Neural progenitor cell (in vitro differentiated cells): ENCODE data around the gene ZNF469. TPM values are rescaled to one million over a fixed set of nuclear protein-coding genes. Genes with fewer than 3 reads are reported as not detected.

Experiments used
- DNase-seq: peaks from one replicate; pipeline ENCODE4 v3.0.0-alpha.2; 2016; ENCODE audit warnings: low spot score
- H2AFZ ChIP-seq: fragments of 200-600 bp; sonication (generic); replicated peaks from 2 replicates; pipeline ENCODE4 v1.6.1; 2016; ENCODE audit warnings: antibody characterized with exemption
- H3F3A ChIP-seq: fragments of 200-600 bp; sonication (generic); 2 replicates; pipeline ENCODE4 v1.6.1; 2016; ENCODE audit warnings: antibody characterized with exemption, low read depth
- H3K27ac ChIP-seq: fragments of 200-600 bp; sonication (generic); 2 replicates; pipeline ENCODE4 v1.5.1; 2016; ENCODE audit warnings: mild to moderate bottlenecking
- H3K27me3 ChIP-seq: fragments of 200-600 bp; sonication (generic); 2 replicates; pipeline ENCODE4 v1.6.1; 2016; ENCODE audit warnings: mild to moderate bottlenecking, moderate library complexity
- H3K36me3 ChIP-seq: fragments of 200-600 bp; sonication (generic); 2 replicates; pipeline ENCODE4 v1.5.1; 2016
- H3K4me1 ChIP-seq: fragments of 200-600 bp; sonication (generic); 2 replicates; pipeline ENCODE4 v1.6.1; 2016; ENCODE audit warnings: mixed run types
- H3K4me2 ChIP-seq: fragments of 200-600 bp; sonication (generic); 2 replicates; pipeline ENCODE4 v1.6.1; 2016
- H3K4me3 ChIP-seq: fragments of 200-600 bp; sonication (generic); 2 replicates; pipeline ENCODE4 v1.5.1; 2016
- H3K79me2 ChIP-seq: fragments of 200-600 bp; sonication (generic); 2 replicates; pipeline ENCODE4 v1.6.1; 2016; ENCODE audit warnings: low read depth
- H3K9ac ChIP-seq: fragments of 200-600 bp; sonication (generic); 2 replicates; pipeline ENCODE4 v1.6.1; 2016
- H3K9me3 ChIP-seq: fragments of 200-600 bp; sonication (generic); 2 replicates; pipeline ENCODE4 v1.5.1; 2016; ENCODE audit warnings: low read depth
- H4K20me1 ChIP-seq: fragments of 200-600 bp; sonication (generic); 2 replicates; pipeline ENCODE4 v1.6.1; 2016; ENCODE audit warnings: low read depth
- H3K27ac Mint-ChIP-seq: 3 replicates; pipeline ENCODE4 v1.8.0; 2021; ENCODE audit warnings: mixed read lengths
- H3K27me3 Mint-ChIP-seq: 2 replicates; pipeline ENCODE4 v1.8.0; 2022; ENCODE audit warnings: low read depth, mild to moderate bottlenecking, inconsistent platforms, moderate library complexity, mixed read lengths; ENCODE audit not compliant: insufficient read depth
- H3K36me3 Mint-ChIP-seq: 3 replicates; pipeline ENCODE4 v1.8.0; 2021; ENCODE audit warnings: mixed read lengths
- H3K4me1 Mint-ChIP-seq: 3 replicates; pipeline ENCODE4 v1.8.0; 2021; ENCODE audit warnings: mixed read lengths
- H3K4me3 Mint-ChIP-seq: 3 replicates; pipeline ENCODE4 v1.8.0; 2021; ENCODE audit warnings: mild to moderate bottlenecking, moderate library complexity, mixed read lengths
- H3K9me3 Mint-ChIP-seq: 3 replicates; pipeline ENCODE4 v1.8.0; 2020; ENCODE audit warnings: mixed read lengths
- EZH2 ChIP-seq: fragments of 200-600 bp; sonication (generic); IDR thresholded peaks from 2 replicates; pipeline ENCODE4 v1.6.1; 2017; ENCODE audit warnings: antibody characterized with exemption, mild to moderate bottlenecking, moderate library complexity
- EZH2phosphoT487 ChIP-seq: fragments of 200-600 bp; sonication (generic); IDR thresholded peaks from 2 replicates; pipeline ENCODE4 v1.6.1; 2017; ENCODE audit warnings: antibody characterized with exemption
- total RNA-seq: library from RNA; depleted of rRNA; stranded (reverse); fragments of >200 nt; gene quantifications from 2 replicates; pipeline ENCODE4 v1.2.3, GENCODE V29; 2015; ENCODE audit warnings: low replicate concordance
- TF ChIP-seq, protein P1 (sequence below): fragments of 200-600 bp; sonication (generic); IDR thresholded peaks from 2 replicates; pipeline ENCODE4 v1.5.1; 2017; ENCODE audit warnings: antibody characterized with exemption, mild to moderate bottlenecking

Gene ZNF469
- total RNA-seq, 1 donor from 2014 or later = 0.02 TPM

DNA sequence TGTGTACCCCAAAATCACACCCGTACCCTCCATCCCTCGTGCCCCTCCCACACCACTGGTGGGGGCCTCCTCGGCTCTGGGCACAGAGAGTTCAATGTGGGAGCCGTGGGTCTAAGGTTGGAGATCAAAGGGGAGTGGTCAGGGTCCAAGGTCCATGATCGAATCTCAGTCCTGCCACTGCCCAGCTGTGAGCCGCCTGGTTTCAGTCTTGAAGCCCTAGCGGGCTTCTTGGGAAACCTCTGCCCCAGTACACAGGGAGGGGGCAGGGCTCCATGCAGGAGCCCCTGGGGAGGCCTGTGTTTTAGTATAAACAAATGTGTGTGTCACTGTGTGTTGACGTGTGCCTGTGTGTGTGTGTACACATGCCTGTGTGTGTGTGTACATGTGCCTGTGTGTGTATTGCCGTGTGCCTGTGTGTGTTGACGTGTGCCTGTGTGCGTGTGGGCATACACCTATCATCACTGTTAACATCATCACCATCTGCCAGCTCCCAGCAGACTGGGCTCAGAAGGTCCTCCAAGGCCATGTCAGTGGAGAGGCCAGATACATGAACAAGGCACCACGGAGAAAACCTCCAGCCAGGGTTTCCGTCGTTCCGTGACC lies 26.5 kb upstream of the ZNF469 start:
- no peaks in the 10 kb centered on the region for H3F3A ChIP-seq

DNA sequence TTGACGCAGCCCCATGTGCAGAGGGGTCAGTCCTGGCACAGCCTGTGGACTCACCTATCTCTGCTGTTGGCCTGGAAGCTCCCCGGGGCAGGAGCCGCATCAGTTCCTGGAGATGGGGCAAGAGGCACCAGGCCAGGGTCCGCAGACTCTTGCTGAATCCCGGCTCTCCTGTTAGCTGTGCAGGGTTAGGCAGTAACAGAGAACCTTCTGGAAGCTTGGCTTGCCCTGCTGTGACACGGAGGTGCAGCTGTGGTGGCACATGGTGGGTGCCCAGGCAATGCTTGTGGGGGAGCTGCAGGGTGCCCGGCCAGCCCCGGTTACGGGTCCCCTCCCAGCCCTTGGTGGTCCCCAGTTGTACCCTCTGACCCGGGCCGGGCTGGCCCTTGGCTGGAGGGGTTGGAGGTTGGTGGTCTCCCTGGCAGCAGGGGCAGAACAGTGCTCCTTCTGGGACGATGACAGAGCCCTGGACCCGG lies 26.0 kb upstream of the ZNF469 start:
- Histone ChIP-seq H3K4me3 (no peak overlapping the region), H3K36me3 (no peaks in the 10 kb centered on the region), H3K27ac (no peak overlapping the region), H3K4me2 (no peak overlapping the region), H3K9ac (no peak overlapping the region), H3K4me1 (no peaks in the 10 kb centered on the region), H3K9me3 (no peaks in the 10 kb centered on the region), H3F3A (no peaks in the 10 kb centered on the region), H2AFZ (no peak overlapping the region), H3K27me3 (no peaks in the 10 kb centered on the region), H4K20me1 (no peaks in the 10 kb centered on the region), H3K79me2 (no peaks in the 10 kb centered on the region)
- no peak for DNase-seq
- peaks cover 13% of the 10 kb centered on the region for H3K4me1 Mint-ChIP-seq
- no peak overlapping the region for H3K4me3 Mint-ChIP-seq
- TF ChIP-seq EZH2phosphoT487 (no peak), EZH2 (no peak)
- TF ChIP-seq, protein P1, sequence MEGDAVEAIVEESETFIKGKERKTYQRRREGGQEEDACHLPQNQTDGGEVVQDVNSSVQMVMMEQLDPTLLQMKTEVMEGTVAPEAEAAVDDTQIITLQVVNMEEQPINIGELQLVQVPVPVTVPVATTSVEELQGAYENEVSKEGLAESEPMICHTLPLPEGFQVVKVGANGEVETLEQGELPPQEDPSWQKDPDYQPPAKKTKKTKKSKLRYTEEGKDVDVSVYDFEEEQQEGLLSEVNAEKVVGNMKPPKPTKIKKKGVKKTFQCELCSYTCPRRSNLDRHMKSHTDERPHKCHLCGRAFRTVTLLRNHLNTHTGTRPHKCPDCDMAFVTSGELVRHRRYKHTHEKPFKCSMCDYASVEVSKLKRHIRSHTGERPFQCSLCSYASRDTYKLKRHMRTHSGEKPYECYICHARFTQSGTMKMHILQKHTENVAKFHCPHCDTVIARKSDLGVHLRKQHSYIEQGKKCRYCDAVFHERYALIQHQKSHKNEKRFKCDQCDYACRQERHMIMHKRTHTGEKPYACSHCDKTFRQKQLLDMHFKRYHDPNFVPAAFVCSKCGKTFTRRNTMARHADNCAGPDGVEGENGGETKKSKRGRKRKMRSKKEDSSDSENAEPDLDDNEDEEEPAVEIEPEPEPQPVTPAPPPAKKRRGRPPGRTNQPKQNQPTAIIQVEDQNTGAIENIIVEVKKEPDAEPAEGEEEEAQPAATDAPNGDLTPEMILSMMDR = no peak
- no peak overlapping the region for H3K27ac Mint-ChIP-seq
- H3K27me3 Mint-ChIP-seq = peaks cover 7% of the 10 kb centered on the region
- no peaks in the 10 kb centered on the region for H3K36me3 Mint-ChIP-seq
- peaks cover 8% of the 10 kb centered on the region for H3K9me3 Mint-ChIP-seq

More for the DNA sequence above, 26.5 kb upstream of the ZNF469 start:
- H3K27ac ChIP-seq = no peak overlapping the region
- DNase-seq = no peak
- no peaks in the 10 kb centered on the region for H3K4me1 ChIP-seq
- H3K36me3 Mint-ChIP-seq = no peaks in the 10 kb centered on the region
- peaks cover 5% of the 10 kb centered on the region for H3K9me3 Mint-ChIP-seq
- no peaks in the 10 kb centered on the region for H3K9me3 ChIP-seq
- H3K4me2 ChIP-seq = no peak overlapping the region
- H3K4me3 ChIP-seq = no peak overlapping the region
- H3K27ac Mint-ChIP-seq = peak overlapping the region; percentile 72
- H3K9ac ChIP-seq = no peak overlapping the region
- no peaks in the 10 kb centered on the region for H4K20me1 ChIP-seq
- no peaks in the 10 kb centered on the region for H3K36me3 ChIP-seq
- peaks cover 8% of the 10 kb centered on the region for H3K27me3 Mint-ChIP-seq
- TF ChIP-seq EZH2phosphoT487 = no peak
- no peak for TF ChIP-seq EZH2
- TF ChIP-seq, protein P1 = no peak
- no peaks in the 10 kb centered on the region for H3K79me2 ChIP-seq
- H2AFZ ChIP-seq = no peak overlapping the region
- peaks cover 14% of the 10 kb centered on the region for H3K4me1 Mint-ChIP-seq
- H3K27me3 ChIP-seq = no peaks in the 10 kb centered on the region
- H3K4me3 Mint-ChIP-seq = no peak overlapping the region

DNA sequence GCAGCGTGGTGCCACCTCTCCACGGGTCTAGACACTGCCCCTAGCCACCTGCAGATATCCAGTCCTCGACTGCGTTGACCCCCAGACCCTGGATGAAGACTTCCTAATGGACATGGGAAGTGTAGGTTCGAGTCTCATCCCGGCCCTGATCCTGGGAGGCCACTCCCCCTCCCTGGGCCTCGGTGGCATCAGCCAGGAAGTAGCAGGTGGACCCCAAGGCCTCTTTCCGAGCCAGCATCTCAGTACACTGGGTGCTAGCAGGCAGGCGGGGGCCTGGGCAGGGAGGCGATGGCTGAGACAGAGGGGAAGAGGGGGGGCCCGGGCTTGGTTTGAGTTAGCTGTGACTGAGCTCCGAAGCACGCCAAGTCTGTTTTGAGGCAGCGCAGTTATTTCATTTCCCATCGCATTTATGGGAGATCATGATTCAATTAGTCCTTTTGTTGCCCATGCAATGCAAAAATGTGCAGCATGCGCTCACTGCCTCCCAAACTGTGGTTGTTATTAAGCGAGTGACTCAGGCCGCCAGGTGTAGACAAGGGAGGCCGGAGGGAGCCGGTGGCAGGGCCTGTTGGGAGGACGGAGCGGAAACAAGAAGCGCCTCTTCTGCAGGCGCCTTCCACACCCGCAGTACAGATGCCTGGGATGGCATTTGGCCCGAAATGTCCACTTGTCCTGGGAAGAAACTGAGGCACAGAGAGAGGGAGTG lies 25.3 kb upstream of the ZNF469 start:
- Mint-ChIP-seq H3K4me1 (peaks cover 8% of the 10 kb centered on the region), H3K27ac (no peak overlapping the region), H3K9me3 (peaks cover 9% of the 10 kb centered on the region), H3K27me3 (peaks cover 5% of the 10 kb centered on the region), H3K4me3 (no peak overlapping the region), H3K36me3 (no peaks in the 10 kb centered on the region)
- Histone ChIP-seq H3K9me3 (no peaks in the 10 kb centered on the region), H3K9ac (no peak overlapping the region), H3K27me3 (no peaks in the 10 kb centered on the region), H3K27ac (no peak overlapping the region), H3K79me2 (no peaks in the 10 kb centered on the region), H3K4me2 (no peak overlapping the region), H3K36me3 (no peaks in the 10 kb centered on the region), H3K4me1 (no peaks in the 10 kb centered on the region), H4K20me1 (no peaks in the 10 kb centered on the region), H3F3A (no peaks in the 10 kb centered on the region), H2AFZ (no peak overlapping the region), H3K4me3 (no peak overlapping the region)
- TF ChIP-seq EZH2 = no peak
- TF ChIP-seq, protein P1 = no peak
- TF ChIP-seq EZH2phosphoT487 = no peak
- DNase-seq = no peak
